Activated T-cell treated with anti-CD3 and anti-CD28 coated beads for 48 hours (primary cell): ENCODE measurements around the gene C5AR2.
"Not testable (repeated sequence)": the region's sequence is repeated elsewhere in the genome, so short reads cannot be mapped to it uniquely, and the experiment has no call there.

Experiments used
- DNase-seq: peaks from one replicate; pipeline ENCODE4 v3.0.0-alpha.2; 2020; ENCODE audit warnings: low read depth

Gene C5AR2

GRCh38 chr19:47323872-47324271 lies 8.1 kb upstream of the C5AR2 start:
- no peak for DNase-seq

GRCh38 chr19:47324502-47324901 lies 7.5 kb upstream of the C5AR2 start:
- no peak for DNase-seq

- no peak for DNase-seq
Measured at GRCh38 chr19:47330466-47330869, 1.5 kb upstream of the C5AR2 start.

GRCh38 chr19:47331490-47331889 lies 485 bp upstream of the C5AR2 start:
- no peak for DNase-seq

GRCh38 chr19:47336765-47337718 lies 5.1 kb downstream of the C5AR2 start:
- not testable (repeated sequence) for DNase-seq

- no peak for DNase-seq
Measured at GRCh38 chr19:47339196-47339880, 7.4 kb downstream of the C5AR2 start.

- no peak for DNase-seq
Measured at GRCh38 chr19:47340477-47341208, 8.7 kb downstream of the C5AR2 start.

- DNase-seq: no peak
Measured at GRCh38 chr19:47341734-47342133, 9.8 kb downstream of the C5AR2 start.

- no peak for DNase-seq
Measured at GRCh38 chr19:47343194-47343802, 11.3 kb downstream of the C5AR2 start.

GRCh38 chr19:47344425-47344824 lies 12.4 kb downstream of the C5AR2 start:
- DNase-seq: no peak

- not testable (repeated sequence) for DNase-seq
Measured at GRCh38 chr19:47346024-47346423, 14.0 kb downstream of the C5AR2 start.

GRCh38 chr19:47348819-47349795 lies 17.1 kb downstream of the C5AR2 start, which contains the start of gene DHX34:
Gene DHX34 (plus strand): TSS chr19:47349315. CDS start chr19:47353031, 3,716 bp downstream.
- peak; percentile 99 for DNase-seq

- no peak for DNase-seq
Measured at GRCh38 chr19:47350630-47351029, 18.7 kb downstream of the C5AR2 start.

- no peak for DNase-seq
Measured at GRCh38 chr19:47351548-47351947, 19.6 kb downstream of the C5AR2 start.

- DNase-seq: no peak
Measured at GRCh38 chr19:47352095-47352494, 20.1 kb downstream of the C5AR2 start.

- DNase-seq: no peak
Measured at GRCh38 chr19:47353307-47353712, 21.3 kb downstream of the C5AR2 start.

GRCh38 chr19:47356900-47357299 lies 24.9 kb downstream of the C5AR2 start:
- no peak for DNase-seq

GRCh38 chr19:47357788-47358680 lies 26.1 kb downstream of the C5AR2 start:
- no peak for DNase-seq

- DNase-seq: no peak
Measured at GRCh38 chr19:47358936-47359335, 27.0 kb downstream of the C5AR2 start.

GRCh38 chr19:47362321-47362720 lies 30.3 kb downstream of the C5AR2 start:
- no peak for DNase-seq
